Upper lobe of right lung (tissue), 1 donor: ENCODE measurements around the gene VAPB. TPM values are rescaled to one million over a fixed set of nuclear protein-coding genes. Genes with fewer than 3 reads are reported as not detected.
A peak's percentile ranks its signal among the peaks of the same experiment; 100 is the strongest.

ENCODE experiments used
- ATAC-seq: fragments of 200-7000 bp; cut with Tn5 transposase; one replicate; pipeline ENCODE4 v1.9.1; 2020; ENCODE audit warnings: mild to moderate bottlenecking, moderate library complexity
- DNase-seq: peaks from one replicate; pipeline ENCODE4 v3.0.0-alpha.2; 2020
- H3K27ac ChIP-seq: fragments of 200-600 bp; one replicate; pipeline ENCODE4 v1.8.0; 2022
- H3K27me3 ChIP-seq: fragments of 200-600 bp; one replicate; pipeline ENCODE4 v1.8.0; 2022; ENCODE audit warnings: mild to moderate bottlenecking
- H3K36me3 ChIP-seq: fragments of 200-600 bp; one replicate; pipeline ENCODE4 v1.8.0; 2022
- H3K4me1 ChIP-seq: fragments of 200-600 bp; one replicate; pipeline ENCODE4 v1.8.0; 2022
- H3K4me3 ChIP-seq: fragments of 200-600 bp; one replicate; pipeline ENCODE4 v1.8.0; 2022; ENCODE audit warnings: mild to moderate bottlenecking
- H3K9me3 ChIP-seq: fragments of 200-600 bp; one replicate; pipeline ENCODE4 v1.8.0; 2022
- intact Hi-C: fragments of 100-400 bp; cut with DNase I; formaldehyde crosslinking; loops from one replicate; pipeline ENCODE4 v1.11.0; 2022
- total RNA-seq: library from RNA; stranded (reverse); fragmentation: NEBNext Ultra II Directional; extraction: Animal tissue kit (Norgen Biotek cat#: 25700); gene quantifications from one replicate; pipeline ENCODE4 v1.2.1, GENCODE V29; 2021
- TF ChIP-seq, protein P1 (sequence below): fragments of 200-600 bp; IDR thresholded peaks from one replicate; pipeline ENCODE4 v1.8.0; 2022; ENCODE audit warnings: antibody characterized with exemption
- donor health status: DM: no; HTN: yes; CAD: no; lungs with severe emphysema.

Gene VAPB
- total RNA-seq, 1 donor from 2014 or later: 47.8 TPM

GRCh38 chr20:58469616-58470015 is 80.6 kb downstream of the VAPB start:
- peaks cover 5% of the 10 kb centered on the region for H3K27me3 ChIP-seq
- H3K27ac ChIP-seq: no peak overlapping the region

DNA sequence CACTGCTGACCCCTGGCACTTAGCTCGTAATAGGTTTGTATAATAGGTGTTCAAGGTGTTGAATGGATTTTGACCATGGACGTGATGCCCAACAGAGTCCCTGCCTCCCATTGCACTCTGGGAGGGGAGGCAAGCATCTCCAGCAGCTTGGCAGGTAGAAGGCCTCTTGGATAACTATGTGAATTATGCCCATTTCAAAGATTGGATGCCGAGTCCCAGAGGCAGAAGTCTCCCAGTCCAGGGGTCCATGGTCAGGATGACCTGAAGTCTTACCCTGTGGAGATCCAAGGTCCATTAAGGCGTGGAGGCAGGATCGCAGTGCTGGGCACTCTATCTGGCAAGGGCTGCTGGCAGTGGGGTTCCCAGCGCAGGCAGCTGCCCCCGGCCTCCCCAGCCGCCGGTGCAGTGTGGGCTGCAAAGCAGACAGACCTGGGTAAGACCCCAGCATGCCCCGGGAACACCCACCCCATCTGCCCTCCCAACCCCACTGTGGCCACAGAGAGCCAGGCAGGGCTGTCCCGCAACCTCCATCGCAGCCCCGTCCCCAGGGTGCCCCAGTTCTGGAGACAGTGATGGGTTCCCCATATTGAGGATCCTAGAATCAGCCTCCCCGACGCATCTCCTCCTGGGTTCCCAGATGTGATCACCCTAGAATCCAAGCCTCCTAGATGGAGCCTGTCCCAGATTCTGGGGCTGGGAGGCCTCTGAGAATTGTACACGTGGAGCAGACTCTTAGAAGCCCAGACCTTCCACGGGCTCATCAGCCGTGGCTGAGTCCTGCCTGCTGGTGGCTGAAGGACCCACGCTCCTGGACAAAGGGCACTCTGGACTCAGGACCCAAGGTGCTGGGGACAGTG is 81.5 kb downstream of the VAPB start:
- Histone ChIP-seq H3K27me3 (peaks cover 5% of the 10 kb centered on the region), H3K27ac (no peak overlapping the region), H3K36me3 (no peaks in the 10 kb centered on the region), H3K4me3 (no peak overlapping the region), H3K4me1 (no peaks in the 10 kb centered on the region), H3K9me3 (no peaks in the 10 kb centered on the region)
- ATAC-seq (peak; percentile 6), DNase-seq (no peak)
- TF ChIP-seq, protein P1, sequence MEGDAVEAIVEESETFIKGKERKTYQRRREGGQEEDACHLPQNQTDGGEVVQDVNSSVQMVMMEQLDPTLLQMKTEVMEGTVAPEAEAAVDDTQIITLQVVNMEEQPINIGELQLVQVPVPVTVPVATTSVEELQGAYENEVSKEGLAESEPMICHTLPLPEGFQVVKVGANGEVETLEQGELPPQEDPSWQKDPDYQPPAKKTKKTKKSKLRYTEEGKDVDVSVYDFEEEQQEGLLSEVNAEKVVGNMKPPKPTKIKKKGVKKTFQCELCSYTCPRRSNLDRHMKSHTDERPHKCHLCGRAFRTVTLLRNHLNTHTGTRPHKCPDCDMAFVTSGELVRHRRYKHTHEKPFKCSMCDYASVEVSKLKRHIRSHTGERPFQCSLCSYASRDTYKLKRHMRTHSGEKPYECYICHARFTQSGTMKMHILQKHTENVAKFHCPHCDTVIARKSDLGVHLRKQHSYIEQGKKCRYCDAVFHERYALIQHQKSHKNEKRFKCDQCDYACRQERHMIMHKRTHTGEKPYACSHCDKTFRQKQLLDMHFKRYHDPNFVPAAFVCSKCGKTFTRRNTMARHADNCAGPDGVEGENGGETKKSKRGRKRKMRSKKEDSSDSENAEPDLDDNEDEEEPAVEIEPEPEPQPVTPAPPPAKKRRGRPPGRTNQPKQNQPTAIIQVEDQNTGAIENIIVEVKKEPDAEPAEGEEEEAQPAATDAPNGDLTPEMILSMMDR: no peak
- intact Hi-C loops: no loop called here

More at GRCh38 chr20:58469616-58470015, 80.6 kb downstream of the VAPB start:
- TF ChIP-seq, protein P1: no peak
- H3K4me3 ChIP-seq: no peak overlapping the region
- ATAC-seq (no peak), DNase-seq (no peak)
- no peaks in the 10 kb centered on the region for H3K9me3 ChIP-seq
- intact Hi-C loops: no loop called here
- H3K36me3 ChIP-seq: no peaks in the 10 kb centered on the region
- no peaks in the 10 kb centered on the region for H3K4me1 ChIP-seq

GRCh38 chr20:58471193-58472164 is 82.5 kb downstream of the VAPB start:
- ATAC-seq (peak; percentile 36), DNase-seq (peak; percentile 64)
- Histone ChIP-seq H3K4me1 (no peaks in the 10 kb centered on the region), H3K4me3 (no peak overlapping the region), H3K9me3 (no peaks in the 10 kb centered on the region), H3K36me3 (no peaks in the 10 kb centered on the region), H3K27ac (no peak overlapping the region), H3K27me3 (peaks cover 3% of the 10 kb centered on the region)
- intact Hi-C loops: no loop called here
- TF ChIP-seq, protein P1: no peak

GRCh38 chr20:58472273-58473018 is 83.4 kb downstream of the VAPB start:
- Histone ChIP-seq H3K36me3 (no peaks in the 10 kb centered on the region), H3K9me3 (no peaks in the 10 kb centered on the region), H3K4me3 (no peak overlapping the region), H3K27me3 (no peaks in the 10 kb centered on the region), H3K27ac (no peak overlapping the region), H3K4me1 (no peaks in the 10 kb centered on the region)
- no peak for ATAC-seq
- DNase-seq: no peak
- intact Hi-C loops: no loop called here
- TF ChIP-seq, protein P1: no peak
